HepG2 (cell line): ENCODE results near the gene LAX1.

Experiments
- CBX5 ChIP-seq: sonication (generic); formaldehyde crosslinking; IDR thresholded peaks from 2 replicates; pipeline ENCODE4 v1.4.0; 2020; ENCODE audit warnings: missing genetic modification reagents, borderline replicate concordance
- GABPA ChIP-seq, 2 experiments: IDR thresholded peaks; 2 replicates each; pipeline ENCODE4 v1.6.1; 2011 to 2016; ENCODE audit warnings: low read depth in 2 of 2, low read length in 1 of 2, missing biosample characterization in 1 of 2, missing genetic modification characterization in 1 of 2
- SMC3 ChIP-seq: IDR thresholded peaks from 2 replicates; pipeline ENCODE4 v1.6.1; 2011; ENCODE audit warnings: low read length, improper control_type of control experiment
- SPEN ChIP-seq: sonication (generic); formaldehyde crosslinking; IDR thresholded peaks from 2 replicates; pipeline ENCODE4 v1.5.1; 2020; ENCODE audit warnings: low read depth, mild to moderate bottlenecking, missing genetic modification reagents
- ZNF552 ChIP-seq: sonication (generic); formaldehyde crosslinking; IDR thresholded peaks from 2 replicates; pipeline ENCODE4 v1.9.0; 2022; ENCODE audit warnings: missing genetic modification reagents, mild to moderate bottlenecking, borderline replicate concordance
- ZNF724P ChIP-seq: sonication (generic); formaldehyde crosslinking; IDR thresholded peaks from 2 replicates; pipeline ENCODE4 v1.8.0; 2022; ENCODE audit warnings: missing genetic modification reagents, borderline replicate concordance

DNA sequence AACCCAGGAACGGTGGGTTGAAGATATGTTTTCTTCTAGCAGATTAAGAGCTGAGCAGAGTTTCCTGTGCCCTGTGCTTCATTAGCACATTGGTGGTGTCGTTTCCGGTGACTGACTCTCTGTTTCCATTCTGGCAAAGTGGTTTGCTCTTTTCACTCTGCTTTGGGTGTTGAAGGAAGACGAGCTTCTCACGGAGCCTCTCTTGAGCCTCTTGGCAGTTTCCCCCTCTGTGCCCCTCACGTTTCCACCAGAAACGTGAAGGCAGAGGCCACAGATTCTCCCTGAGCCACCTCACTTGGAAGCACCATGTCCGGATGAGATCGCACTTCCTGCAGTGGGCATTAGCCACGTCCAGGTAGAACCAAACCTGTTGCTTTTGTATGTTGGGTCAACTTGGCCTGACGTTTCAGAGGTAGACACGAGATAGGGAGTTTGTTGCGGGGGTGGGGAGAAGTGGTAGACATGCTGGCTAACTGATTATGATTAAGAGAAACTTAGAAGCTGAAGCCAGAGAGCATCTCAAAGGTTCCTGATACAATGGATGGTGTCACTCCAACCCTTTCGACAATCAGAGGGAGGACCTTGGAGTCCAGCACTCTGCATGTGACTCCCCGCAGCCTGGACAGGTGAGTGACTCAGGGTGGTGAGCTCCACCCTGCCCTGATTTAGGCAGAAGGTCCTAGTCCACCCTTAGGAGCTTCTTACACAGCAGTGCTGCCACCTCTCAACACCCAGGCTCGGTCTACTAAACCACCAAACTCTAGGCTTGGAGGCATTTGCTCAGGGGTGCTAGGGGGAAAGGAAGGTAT lies at the start of gene LAX1:
- TF ChIP-seq CBX5 (CRISPR knock-in tag) (no peak), GABPA (IDR thresholded peaks at IDR 0.05; ENCODE audit: low read depth, low read length) (no peak), GABPA (CRISPR knock-in tag; IDR thresholded peaks at IDR 0.05; ENCODE audit: low read depth) (no peak), ZNF552 (no peak), ZNF724P (CRISPR knock-in tag) (no peak), SPEN (no peak), SMC3 (no peak)
